HEK293T (cell line): ENCODE results near the gene SLC10A7.

Source experiments
- ARNT ChIP-seq: fragments of 450-650 bp; IDR thresholded peaks from 2 replicates; pipeline ENCODE4 v1.6.1; 2017; ENCODE audit warnings: mild to moderate bottlenecking
- BHLHE40 ChIP-seq: fragments of 450-650 bp; IDR thresholded peaks from 2 replicates; pipeline ENCODE4 v1.6.1; 2016; ENCODE audit warnings: mild to moderate bottlenecking, moderate library complexity, borderline replicate concordance
- ELF4 ChIP-seq: fragments of 450-650 bp; IDR thresholded peaks from 2 replicates; pipeline ENCODE4 v1.6.1; 2017; ENCODE audit warnings: antibody characterized with exemption
- FOXA1 ChIP-seq: fragments of 450-650 bp; IDR thresholded peaks from 2 replicates; pipeline ENCODE4 v1.6.1; 2016; ENCODE audit warnings: mild to moderate bottlenecking
- FOXK2 ChIP-seq: fragments of 450-650 bp; IDR thresholded peaks from 2 replicates; pipeline ENCODE4 v1.6.1; 2016; ENCODE audit warnings: mild to moderate bottlenecking
- FOXM1 ChIP-seq: fragments of 450-650 bp; IDR thresholded peaks from 2 replicates; pipeline ENCODE4 v1.6.1; 2017; ENCODE audit warnings: mild to moderate bottlenecking, borderline replicate concordance
- HDGF ChIP-seq: fragments of 450-650 bp; IDR thresholded peaks from 2 replicates; pipeline ENCODE4 v1.6.1; 2017; ENCODE audit warnings: antibody characterized with exemption, borderline replicate concordance
- L3MBTL2 ChIP-seq: fragments of 450-650 bp; conservative IDR thresholded peaks from 2 replicates; pipeline ENCODE4 v1.6.1; 2016; ENCODE audit warnings: mild to moderate bottlenecking
- LEF1 ChIP-seq: fragments of 450-650 bp; IDR thresholded peaks from 2 replicates; pipeline ENCODE4 v1.6.1; 2017; ENCODE audit warnings: mild to moderate bottlenecking, borderline replicate concordance
- NFRKB ChIP-seq: fragments of 450-650 bp; IDR thresholded peaks from 2 replicates; pipeline ENCODE4 v1.6.1; 2016; ENCODE audit warnings: mild to moderate bottlenecking, moderate library complexity
- SP1 ChIP-seq: fragments of 450-650 bp; IDR thresholded peaks from 2 replicates; pipeline ENCODE4 v1.6.1; 2017
- TARDBP ChIP-seq: fragments of 450-650 bp; IDR thresholded peaks from 2 replicates; pipeline ENCODE4 v1.6.1; 2016
- ZNF384 ChIP-seq: fragments of 450-650 bp; IDR thresholded peaks from 2 replicates; pipeline ENCODE4 v1.6.1; 2016

- TF ChIP-seq SP1 (no peak), FOXA1 (no peak), ARNT (no peak), NFRKB (no peak), BHLHE40 (no peak), LEF1 (no peak), FOXM1 (no peak), L3MBTL2 (no peak), ELF4 (no peak), ZNF384 (no peak), FOXK2 (no peak), HDGF (no peak), TARDBP (no peak)
Measured at GRCh38 chr4:146271466-146271865, 250.3 kb downstream of the SLC10A7 start.
